GM04503 (cell line): ENCODE measurements around the gene SMCO1.
"Not testable (repeated sequence)": the region's sequence is repeated elsewhere in the genome, so short reads cannot be mapped to it uniquely, and the experiment has no call there.

Experiments used
- DNase-seq: peaks from one replicate; pipeline ENCODE4 v3.0.0-alpha.2; 2012; ENCODE audit warnings: low read depth

The SMCO1 gene

GRCh38 chr3:196514913-196515621 lies at the start of gene SMCO1:
Gene SMCO1 (minus strand): TSS chr3:196515346. CDS start chr3:196515209, 137 bp downstream.
- no peak for DNase-seq

- no peak for DNase-seq
These were observed 48.6 kb upstream of the SMCO1 start for GRCh38 chr3:196563721-196564225.

- no peak for DNase-seq
These were observed 44.7 kb upstream of the SMCO1 start for GRCh38 chr3:196559826-196560225.

GRCh38 chr3:196558476-196558875 lies 43.3 kb upstream of the SMCO1 start:
- no peak for DNase-seq

GRCh38 chr3:196557236-196557635 lies 42.1 kb upstream of the SMCO1 start:
- no peak for DNase-seq

- DNase-seq, result no peak
These were observed 40.1 kb upstream of the SMCO1 start for GRCh38 chr3:196555295-196555694.

GRCh38 chr3:196554205-196554604 lies 39.1 kb upstream of the SMCO1 start:
- no peak for DNase-seq

- DNase-seq, result no peak
These were observed 38.4 kb upstream of the SMCO1 start for GRCh38 chr3:196553551-196553950.

- no peak for DNase-seq
These were observed 37.1 kb upstream of the SMCO1 start for GRCh38 chr3:196552253-196552652.

- DNase-seq, result not testable (repeated sequence)
These were observed 35.0 kb upstream of the SMCO1 start for GRCh38 chr3:196550172-196550571.

GRCh38 chr3:196549312-196549711 lies 34.2 kb upstream of the SMCO1 start:
- not testable (repeated sequence) for DNase-seq

- no peak for DNase-seq
These were observed 31.9 kb upstream of the SMCO1 start for GRCh38 chr3:196547067-196547466.

GRCh38 chr3:196546537-196546936 lies 31.4 kb upstream of the SMCO1 start:
- DNase-seq, result no peak

GRCh38 chr3:196544491-196544992 lies 29.4 kb upstream of the SMCO1 start:
- no peak for DNase-seq

- DNase-seq, result no peak
These were observed 26.7 kb upstream of the SMCO1 start for GRCh38 chr3:196541684-196542445.

- no peak for DNase-seq
These were observed 22.3 kb upstream of the SMCO1 start for GRCh38 chr3:196537319-196537984.

- no peak for DNase-seq
These were observed 18.1 kb upstream of the SMCO1 start for GRCh38 chr3:196533260-196533681.

GRCh38 chr3:196531418-196531817 lies 16.3 kb upstream of the SMCO1 start:
- DNase-seq, result no peak

GRCh38 chr3:196528639-196529233 lies 13.6 kb upstream of the SMCO1 start:
- DNase-seq, result no peak

- no peak for DNase-seq
These were observed 10.0 kb upstream of the SMCO1 start for GRCh38 chr3:196525141-196525540.

- no peak for DNase-seq
These were observed 9.4 kb upstream of the SMCO1 start for GRCh38 chr3:196524527-196524926.

GRCh38 chr3:196523841-196524240 lies 8.7 kb upstream of the SMCO1 start:
- no peak for DNase-seq
